Heart right ventricle (tissue), 16 donors: ENCODE results near the gene HPD. TPM values are rescaled to one million over a fixed set of nuclear protein-coding genes. Genes with fewer than 3 reads are reported as not detected.

ENCODE experiments used
- ATAC-seq, 8 donors: fragments of 200-7000 bp; cut with Tn5 transposase; one replicate each; pipeline ENCODE4 v1.9.1; 2020; ENCODE audit warnings: mild to moderate bottlenecking in 8 of 8, moderate library complexity in 8 of 8, moderate number of reproducible peaks in 1 of 8
- DNase-seq, 2 donors: peaks; one replicate each; pipeline ENCODE4 v3.0.0-alpha.2; 2020
- H3K27ac ChIP-seq, 10 donors: fragments of 200-600 bp; sonication (generic) in 2 of 10; one replicate each; pipeline versions ENCODE4 v1.5.0 to v1.8.0; 2020 to 2022; ENCODE audit warnings: mild to moderate bottlenecking in 3 of 10
- H3K27me3 ChIP-seq, 7 donors: fragments of 200-600 bp; one replicate each; pipeline ENCODE4 v1.8.0; 2021 to 2022; ENCODE audit warnings: mild to moderate bottlenecking in 2 of 7
- H3K36me3 ChIP-seq, 9 donors: fragments of 200-600 bp; sonication (generic) in 1 of 9; one replicate each; pipeline versions ENCODE4 v1.5.0 to v1.8.0; 2020 to 2022; ENCODE audit warnings: mild to moderate bottlenecking in 2 of 9
- H3K4me1 ChIP-seq, 9 donors: fragments of 200-600 bp; sonication (generic) in 1 of 9; one replicate each; pipeline versions ENCODE4 v1.5.0 to v1.8.0; 2020 to 2022; ENCODE audit warnings: mild to moderate bottlenecking in 4 of 9
- H3K4me3 ChIP-seq, 10 donors: fragments of 200-600 bp; sonication (generic) in 2 of 10; one replicate each; pipeline versions ENCODE4 v1.5.0 to v1.8.0; 2020 to 2022; ENCODE audit warnings: mild to moderate bottlenecking in 7 of 10, moderate library complexity in 2 of 10
- H3K9me3 ChIP-seq, 11 donors: fragments of 200-600 bp in 10 of 11; sonication (generic) in 2 of 11; one replicate each; pipeline versions ENCODE4 v1.5.0 to v1.8.0; 2013 to 2022; ENCODE audit warnings: mild to moderate bottlenecking in 2 of 11, control low read depth in 1 of 11, moderate library complexity in 1 of 11
- WGBS, 2 donors: extraction: QIAGEN DNeasy Blood & Tissue Kit; methylation state at CpG; one replicate each; pipeline ENCODE4 v1.1.7; 2013; ENCODE audit warnings: inconsistent platforms in 1 of 2; 5-methylcytosine and 5-hydroxymethylcytosine counted together
- intact Hi-C, 10 donors: fragments of 100-400 bp; cut with DNase I; formaldehyde crosslinking; loops; one replicate each; pipeline versions ENCODE4 v1.11.1 to v1.14.2; 2022
- polyA plus RNA-seq, 2 donors: library from polyadenylated mRNA; stranded (reverse); fragments of 200-250 nt; gene quantifications; one replicate each; pipeline ENCODE4 v1.2.3, GENCODE V29; 2013
- total RNA-seq, 10 donors: library from RNA; stranded (reverse); fragmentation: NEBNext Ultra II Directional in 3 of 10; extraction: Animal tissue kit (Norgen Biotek cat#: 25700) in 3 of 10; gene quantifications; one replicate each; pipeline versions ENCODE4 v1.2.1 to v1.2.4, GENCODE V29; 2021 to 2023
- TF ChIP-seq, protein P1 (sequence below), 9 donors: fragments of 200-600 bp; sonication (generic) in 2 of 9; IDR thresholded peaks; one replicate each; pipeline versions ENCODE4 v1.5.0 to v1.8.0; 2021 to 2022; ENCODE audit warnings: antibody characterized with exemption in 9 of 9, mild to moderate bottlenecking in 5 of 9, moderate library complexity in 1 of 9
- donor health status: Arrhythmogenic right ventricular cardiomyopathy.
- donor health status: ischemic (EF 13 %, LVEDD 7.1; RV severe dilation, severe dysfunction).
- donor health status: healthy with polysubstance abuse.
- donor health status: DM: no; HTN: yes; CAD: no.
- donor health status: DM: no; HTN: no; CAD: no.
- donor health status: ischemic (EF 25% LVEDD 6.9; RV normal size, moderate dysfunction).
- donor health status: ischemic (EF 25% LVEDD 5.7; RV mildly dilated, moderate dysfunction).
- donor health status: healthy.
- donor health status: DM: yes; HTN: yes; CAD: no.
- donor health status: Ischemic cardiomyopathy.
- donor health status: ischemic (EF 35%, LVEDD 5.7; RV mildly dilated, moderate dysfunction).
- donor health status: nonischemic (EF 11% LVEDD 7.7; RV severe dilation, severe dysfunction).
- donor health status: DM: yes; HTN: yes; CAD: no.
- donor health status: PGD.
- donor health status: ischemic (EF 29% LVEDD 5.4; RV normal size, mild dysfunction).
- donor health status: nonischemic (EF 23%, LVEDD 6.1; RV moderate dilation, normal function).

Gene HPD
- total and polyA plus RNA-seq, 12 donors: 0.24 to 3.4 (median 1.2) TPM

DNA sequence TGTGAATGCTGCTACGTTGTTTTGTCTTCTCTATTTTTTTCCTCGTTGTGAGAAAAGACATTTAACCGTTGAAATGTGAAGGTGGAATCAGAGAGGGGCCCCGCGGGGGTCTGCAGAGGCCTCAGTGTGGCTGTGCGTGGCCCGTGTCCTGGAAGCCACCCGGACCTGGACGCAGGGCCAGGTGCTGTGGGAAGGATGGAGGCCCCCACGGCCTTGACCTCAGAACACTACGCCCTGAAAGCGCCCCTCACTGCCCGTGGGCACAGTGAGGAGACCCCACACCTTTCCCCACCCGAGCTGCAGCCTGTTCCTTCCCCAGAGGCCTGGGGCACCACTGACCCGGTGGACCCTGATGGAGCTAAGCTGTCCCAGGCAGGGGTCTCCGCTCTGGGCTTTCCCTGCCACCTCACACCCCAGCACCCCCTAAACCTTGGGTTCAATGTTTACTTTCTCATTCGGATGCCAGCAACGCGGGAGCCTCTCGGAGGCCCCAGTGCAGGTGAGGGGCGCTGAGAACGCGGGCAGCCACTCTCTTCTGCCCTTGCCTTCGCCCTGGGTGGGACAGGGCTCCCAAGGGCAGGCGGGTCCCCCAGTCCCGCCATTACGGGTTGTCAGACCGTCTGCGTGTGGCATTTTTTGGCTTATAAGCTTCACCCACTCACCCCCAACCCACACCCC lies 27.9 kb downstream of the HPD start:
- H3K4me1 ChIP-seq: peaks cover 0 to 12% (median 6%) of the 10 kb centered on the region in 9 donors
- peaks cover 0 to 73% (median 51%) of the 10 kb centered on the region in 9 donors for H3K36me3 ChIP-seq

DNA sequence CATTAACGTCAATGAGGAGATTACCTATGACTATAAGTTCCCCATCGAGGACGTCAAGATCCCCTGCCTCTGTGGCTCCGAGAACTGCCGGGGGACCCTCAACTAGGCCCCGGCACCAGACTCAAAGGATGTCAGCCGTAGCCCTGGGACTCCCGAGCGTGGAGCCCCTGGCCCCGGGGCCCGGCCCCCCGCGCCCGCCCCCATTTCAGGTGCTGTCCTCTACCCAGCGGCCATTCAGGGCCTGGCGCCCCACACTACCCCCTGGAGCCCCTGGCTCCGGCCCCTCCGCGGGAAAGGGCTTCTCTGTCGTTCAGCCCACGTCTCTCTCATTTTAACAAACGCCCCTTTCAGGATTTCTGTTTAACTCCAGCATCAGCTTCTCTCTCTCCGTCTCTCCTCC lies 28.5 kb downstream of the HPD start:
- TF ChIP-seq, protein P1, sequence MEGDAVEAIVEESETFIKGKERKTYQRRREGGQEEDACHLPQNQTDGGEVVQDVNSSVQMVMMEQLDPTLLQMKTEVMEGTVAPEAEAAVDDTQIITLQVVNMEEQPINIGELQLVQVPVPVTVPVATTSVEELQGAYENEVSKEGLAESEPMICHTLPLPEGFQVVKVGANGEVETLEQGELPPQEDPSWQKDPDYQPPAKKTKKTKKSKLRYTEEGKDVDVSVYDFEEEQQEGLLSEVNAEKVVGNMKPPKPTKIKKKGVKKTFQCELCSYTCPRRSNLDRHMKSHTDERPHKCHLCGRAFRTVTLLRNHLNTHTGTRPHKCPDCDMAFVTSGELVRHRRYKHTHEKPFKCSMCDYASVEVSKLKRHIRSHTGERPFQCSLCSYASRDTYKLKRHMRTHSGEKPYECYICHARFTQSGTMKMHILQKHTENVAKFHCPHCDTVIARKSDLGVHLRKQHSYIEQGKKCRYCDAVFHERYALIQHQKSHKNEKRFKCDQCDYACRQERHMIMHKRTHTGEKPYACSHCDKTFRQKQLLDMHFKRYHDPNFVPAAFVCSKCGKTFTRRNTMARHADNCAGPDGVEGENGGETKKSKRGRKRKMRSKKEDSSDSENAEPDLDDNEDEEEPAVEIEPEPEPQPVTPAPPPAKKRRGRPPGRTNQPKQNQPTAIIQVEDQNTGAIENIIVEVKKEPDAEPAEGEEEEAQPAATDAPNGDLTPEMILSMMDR (IDR thresholded peaks at IDR 0.05): no peak
- Histone ChIP-seq H3K27me3 (no peaks in the 10 kb centered on the region), H3K4me3 (no peak overlapping the region), H3K36me3 (peaks cover 0 to 78% (median 52%) of the 10 kb centered on the region in 9 donors), H3K27ac (peak overlapping the region in 2 of 10 donors; percentile 57 to 65), H3K9me3 (no peaks in the 10 kb centered on the region), H3K4me1 (peaks cover 0 to 12% (median 6%) of the 10 kb centered on the region in 9 donors)
- ATAC-seq: no peak
- DNase-seq: no peak
- intact Hi-C loops: loop anchor here in 1 of 10 donors (10.0 kb wide), 1 partner anchor 55 kb away; the partner anchor contains the start of gene PSMD9
- WGBS, 2 donors: 90% methylated on average over 23 of the region's 23 CpGs

More for the DNA sequence above, 27.9 kb downstream of the HPD start:
- DNase-seq (no peak), ATAC-seq (peak in 2 of 8 donors; percentile 14 to 20)
- Histone ChIP-seq H3K27me3 (no peaks in the 10 kb centered on the region), H3K9me3 (no peaks in the 10 kb centered on the region), H3K4me3 (no peak overlapping the region), H3K27ac (no peak overlapping the region)
- TF ChIP-seq, protein P1 (IDR thresholded peaks at IDR 0.05): no peak
- 89 to 91% methylated on average over 29 of the region's 29 CpGs for WGBS, 2 donors
- intact Hi-C loops: loop anchor here in 1 of 10 donors (10.0 kb wide), 1 partner anchor 54 kb away; the partner anchor contains the start of gene PSMD9

DNA sequence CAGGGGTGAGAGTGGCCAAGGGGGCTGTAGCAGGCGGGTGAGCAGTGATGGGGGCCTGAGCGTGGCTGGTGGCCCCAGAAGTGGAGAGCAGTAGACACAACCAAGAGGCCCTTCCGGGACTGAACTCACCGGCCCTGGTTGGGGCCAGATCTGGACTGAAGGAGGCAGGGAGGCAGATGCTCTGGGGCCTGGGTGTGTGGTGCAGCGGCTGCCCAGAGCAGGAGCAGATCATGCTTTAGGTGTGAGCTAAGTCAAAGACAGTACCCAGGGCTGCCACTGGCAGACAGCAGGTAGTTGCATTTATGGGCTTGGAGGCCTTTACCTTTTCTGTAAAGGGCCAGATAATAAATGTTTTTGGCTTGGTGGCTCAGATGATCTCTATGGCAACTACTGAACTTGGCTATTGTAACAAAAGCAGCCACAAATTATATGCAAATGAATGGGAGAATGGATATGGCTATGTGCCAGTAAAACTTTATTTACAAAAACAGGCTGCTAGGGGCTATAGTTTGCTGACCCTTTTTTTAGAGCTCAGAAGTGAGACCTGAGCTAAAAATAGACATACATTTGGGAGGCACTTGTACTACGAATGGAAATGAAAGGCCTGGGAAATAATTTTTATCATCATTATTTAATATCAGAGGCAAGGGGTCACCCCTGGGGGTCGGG lies 29.3 kb downstream of the HPD start:
- peaks cover 0 to 85% (median 52%) of the 10 kb centered on the region in 9 donors for H3K36me3 ChIP-seq
- ATAC-seq: peak in 2 of 8 donors; percentile 10 to 30
- WGBS, 2 donors: 64 to 71% methylated on average over 7 of the region's 7 CpGs

DNA sequence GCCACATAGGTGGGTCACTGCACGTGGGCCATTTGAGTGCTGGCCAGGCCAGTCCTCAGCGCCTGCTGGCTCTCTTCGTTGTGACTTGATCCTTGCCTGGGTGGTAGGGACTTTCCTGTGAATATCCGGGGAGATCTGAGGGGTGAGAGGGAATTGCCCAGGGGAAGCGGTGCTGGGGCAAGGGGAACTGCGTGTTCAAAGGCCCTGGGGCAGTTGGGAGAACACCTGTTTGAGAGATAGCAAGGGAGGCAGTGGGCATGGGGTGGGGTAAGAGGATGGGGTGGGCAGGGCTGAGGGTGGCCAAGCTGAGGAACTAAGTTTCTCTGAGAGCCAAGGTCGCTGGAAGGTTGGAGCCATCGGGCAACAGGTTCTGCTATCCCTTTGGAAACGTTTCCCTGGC lies 29.8 kb downstream of the HPD start:
- peaks cover 0 to 91% (median 52%) of the 10 kb centered on the region in 9 donors for H3K36me3 ChIP-seq
- H3K27ac ChIP-seq: peak overlapping the region in 3 of 10 donors; percentile 5 to 57 (median 39)
- peaks cover 0 to 12% (median 6%) of the 10 kb centered on the region in 9 donors for H3K4me1 ChIP-seq
- no peak for DNase-seq
- intact Hi-C loops: no loop called here
- no peaks in the 10 kb centered on the region for H3K27me3 ChIP-seq
- TF ChIP-seq, protein P1 (IDR thresholded peaks at IDR 0.05): no peak
- no peaks in the 10 kb centered on the region for H3K9me3 ChIP-seq
- no peak overlapping the region for H3K4me3 ChIP-seq
- ATAC-seq: no peak
- WGBS, 2 donors: 76 to 85% methylated on average over 9 of the region's 9 CpGs

More for the DNA sequence above, 29.3 kb downstream of the HPD start:
- H3K4me1 ChIP-seq: peaks cover 0 to 12% (median 6%) of the 10 kb centered on the region in 9 donors
- intact Hi-C loops: no loop called here
- TF ChIP-seq, protein P1 (IDR thresholded peaks at IDR 0.05): no peak
- no peaks in the 10 kb centered on the region for H3K27me3 ChIP-seq
- H3K27ac ChIP-seq: peak overlapping the region in 4 of 10 donors; percentile 5 to 65 (median 48)
- H3K9me3 ChIP-seq: no peaks in the 10 kb centered on the region
- no peak for DNase-seq
- no peak overlapping the region for H3K4me3 ChIP-seq
